H1 (cell line): Measurements from ENCODE around the gene CTDP1. TPM values are rescaled to one million over a fixed set of nuclear protein-coding genes. Genes with fewer than 3 reads are reported as not detected.

ENCODE experiments used
- CTCF ChIA-PET: fragments of 300-600 bp; sonication (Branson Sonifier 250); formaldehyde crosslinking; loops from one replicate; lab custom pipeline; 2021; ENCODE audit not compliant: partially characterized antibody; lab: Charles Lee
- POLR2A ChIA-PET: fragments of 300-600 bp; sonication (Branson Sonifier 250); formaldehyde crosslinking; loops from one replicate; lab custom pipeline; 2021; ENCODE audit warnings: inconsistent platforms; ENCODE audit not compliant: partially characterized antibody; lab: Charles Lee
- DNase-seq, 2 experiments: peaks; one replicate each; pipeline versions ENCODE4 v3.0.0 to v3.0.0-alpha.2; 2010 to 2022; ENCODE audit warnings: low spot score in 2 of 2, low read depth in 1 of 2, mixed read lengths in 1 of 2
- FAIRE-seq: peaks from 2 replicates; lab custom pipeline; 2011; peaks lifted over from hg19 to GRCh38; lab: Jason Lieb, UNC
- H2AFZ ChIP-seq: 2 replicates; pipeline ENCODE4 v1.8.1; 2012; ENCODE audit warnings: low read length, inconsistent platforms
- H2AK5ac ChIP-seq: 2 replicates; pipeline ENCODE4 v1.6.1; 2013; ENCODE audit warnings: low read depth, low read length
- H2BK120ac ChIP-seq: replicated peaks from 2 replicates; pipeline ENCODE3; 2013; ENCODE audit warnings: low read depth, low read length, inconsistent platforms
- H2BK12ac ChIP-seq: 2 replicates; pipeline ENCODE4 v1.6.1; 2013; ENCODE audit warnings: low read depth, low read length
- H2BK15ac ChIP-seq: 2 replicates; pipeline ENCODE4 v1.6.1; 2013; ENCODE audit warnings: low read length
- H2BK20ac ChIP-seq: 2 replicates; pipeline ENCODE4 v1.6.1; 2013; ENCODE audit warnings: low read length
- H2BK5ac ChIP-seq: 2 replicates; pipeline ENCODE4 v1.6.1; 2013; ENCODE audit warnings: low read depth, low read length
- H3K14ac ChIP-seq: 2 replicates; pipeline ENCODE4 v1.6.1; 2013; ENCODE audit warnings: inconsistent platforms; ENCODE audit not compliant: insufficient read length
- H3K18ac ChIP-seq: 2 replicates; pipeline ENCODE4 v1.6.1; 2013; ENCODE audit warnings: low read length; ENCODE audit errors: extremely low read depth
- H3K23ac ChIP-seq: 2 replicates; pipeline ENCODE4 v1.6.1; 2013; ENCODE audit warnings: inconsistent platforms; ENCODE audit not compliant: insufficient read length
- H3K23me2 ChIP-seq: 2 replicates; pipeline ENCODE4 v1.6.1; 2013; ENCODE audit warnings: low read depth, low read length
- H3K27ac ChIP-seq: 2 replicates; pipeline ENCODE4 v1.6.1; 2011; ENCODE audit warnings: low read depth, low read length, inconsistent platforms
- H3K27me3 ChIP-seq, 4 experiments: replicated peaks in 1 of 4; 1 replicate in 1 of 4; 2 replicates in 3 of 4; pipeline versions ENCODE4 v1.6.1 to v1.8.1; 2011 to 2013; ENCODE audit warnings: low read length in 3 of 4, mild to moderate bottlenecking in 3 of 4, inconsistent platforms in 2 of 4, mixed read lengths in 2 of 4, moderate library complexity in 1 of 4; ENCODE audit not compliant: control insufficient read depth in 3 of 4, insufficient read depth in 3 of 4; ENCODE audit errors: extremely low read depth in 1 of 4
- H3K36me3 ChIP-seq, 4 experiments: 2 replicates each; pipeline versions ENCODE4 v1.6.1 to v1.8.1; 2011 to 2013; ENCODE audit warnings: mild to moderate bottlenecking in 4 of 4, low read length in 3 of 4, moderate library complexity in 2 of 4, control low read depth in 1 of 4, inconsistent platforms in 1 of 4; ENCODE audit not compliant: insufficient read depth in 4 of 4, control insufficient read depth in 2 of 4
- H3K4ac ChIP-seq: replicated peaks from 2 replicates; pipeline ENCODE3; 2013; ENCODE audit warnings: low read length, low read depth, mixed read lengths, inconsistent platforms; ENCODE audit not compliant: insufficient read length
- H3K4me1 ChIP-seq, 4 experiments: replicated peaks in 1 of 4; 1 replicate in 1 of 4; 2 replicates in 3 of 4; pipeline versions ENCODE4 v1.6.1 to v1.8.1; 2011 to 2013; ENCODE audit warnings: low read length in 3 of 4, inconsistent platforms in 2 of 4, mixed read lengths in 1 of 4; ENCODE audit not compliant: insufficient read depth in 4 of 4, control insufficient read depth in 3 of 4
- H3K4me2 ChIP-seq, 2 experiments: 2 replicates each; pipeline versions ENCODE4 v1.6.1 to v1.8.1; 2011 to 2013; ENCODE audit warnings: low read depth in 2 of 2, low read length in 2 of 2, control low read depth in 1 of 2, inconsistent platforms in 1 of 2, mild to moderate bottlenecking in 1 of 2; ENCODE audit not compliant: insufficient read depth in 1 of 2
- H3K4me3 ChIP-seq, 4 experiments: fragments of 200-600, 300-600 bp in 1 of 4; sonication (generic), shearing (Covaris generic), sonication (Bioruptor Twin) in 1 of 4; 2 replicates each; pipeline versions ENCODE4 v1.5.1 to v1.8.1; 2011 to 2016; ENCODE audit warnings: low read length in 4 of 4, low read depth in 3 of 4, control low read depth in 2 of 4, inconsistent platforms in 2 of 4, mild to moderate bottlenecking in 2 of 4, mixed read lengths in 1 of 4, moderate library complexity in 1 of 4; ENCODE audit not compliant: insufficient read depth in 2 of 4; ENCODE audit errors: extremely low read depth in 1 of 4
- H3K56ac ChIP-seq: replicated peaks from 2 replicates; pipeline ENCODE3; 2013; ENCODE audit warnings: low read depth, mild to moderate bottlenecking, mixed read lengths, low read length, inconsistent platforms; ENCODE audit not compliant: insufficient read length
- H3K79me1 ChIP-seq: 2 replicates; pipeline ENCODE4 v1.6.1; 2013; ENCODE audit warnings: low read depth, low read length, control low read depth
- H3K79me2 ChIP-seq, 2 experiments: 2 replicates each; pipeline versions ENCODE4 v1.6.1 to v1.8.1; 2012 to 2013; ENCODE audit warnings: low read length in 2 of 2, mild to moderate bottlenecking in 2 of 2, inconsistent platforms in 1 of 2; ENCODE audit not compliant: insufficient read depth in 2 of 2, control insufficient read depth in 1 of 2
- H3K9ac ChIP-seq, 4 experiments: replicated peaks in 1 of 4; 1 replicate in 1 of 4; 2 replicates in 3 of 4; pipeline versions ENCODE4 v1.6.1 to v1.8.1; 2011 to 2013; ENCODE audit warnings: low read depth in 3 of 4, low read length in 3 of 4, control low read depth in 2 of 4, mild to moderate bottlenecking in 2 of 4, moderate library complexity in 2 of 4, inconsistent platforms in 1 of 4; ENCODE audit errors: extremely low read depth in 1 of 4
- H3K9me3 ChIP-seq, 2 experiments: 2 replicates each; pipeline versions ENCODE4 v1.6.1 to v1.8.1; 2012 to 2013; ENCODE audit warnings: mild to moderate bottlenecking in 2 of 2, moderate library complexity in 2 of 2, control low read depth in 1 of 2, inconsistent platforms in 1 of 2, low read depth in 1 of 2, low read length in 1 of 2, mixed read lengths in 1 of 2; ENCODE audit not compliant: insufficient read depth in 2 of 2
- H4K20me1 ChIP-seq, 2 experiments: replicated peaks in 1 of 2; 2 replicates each; pipeline versions ENCODE3 to v1.8.1; 2011 to 2013; ENCODE audit warnings: inconsistent platforms in 2 of 2, low read length in 2 of 2, mild to moderate bottlenecking in 1 of 2; ENCODE audit not compliant: insufficient read depth in 2 of 2, control insufficient read depth in 1 of 2
- H4K5ac ChIP-seq: 2 replicates; pipeline ENCODE4 v1.6.1; 2013; ENCODE audit warnings: low read length, low read depth, mixed read lengths, inconsistent platforms; ENCODE audit not compliant: insufficient read length
- H4K8ac ChIP-seq: 2 replicates; pipeline ENCODE4 v1.8.0; 2013; ENCODE audit warnings: mild to moderate bottlenecking, moderate library complexity, low read length, inconsistent platforms; ENCODE audit not compliant: insufficient read depth; ENCODE audit errors: extremely low read depth
- H4K91ac ChIP-seq: replicated peaks from 2 replicates; pipeline ENCODE3; 2013; ENCODE audit warnings: low read length, mixed read lengths, inconsistent platforms; ENCODE audit not compliant: insufficient read length
- CREB1 ChIP-seq: IDR thresholded peaks from 2 replicates; pipeline ENCODE4 v1.6.1; 2012; ENCODE audit warnings: inconsistent platforms
- KDM1A ChIP-seq: fragments of 200-600, 300-600 bp; sonication (generic); IDR thresholded peaks from 2 replicates; pipeline ENCODE4 v1.7.1; 2016; ENCODE audit warnings: mild to moderate bottlenecking, low read length, borderline replicate concordance
- PHF8 ChIP-seq: fragments of 200-600 bp; sonication (generic); conservative IDR thresholded peaks from 2 replicates; pipeline ENCODE4 v1.7.1; 2012; ENCODE audit warnings: low read depth, mild to moderate bottlenecking, inconsistent platforms, low read length, moderate library complexity
- RNF2 ChIP-seq: fragments of 200-900, 300-1000 bp; sonication (generic); IDR thresholded peaks from 2 replicates; pipeline ENCODE4 v1.7.1; 2016; ENCODE audit warnings: borderline replicate concordance, low read depth, mild to moderate bottlenecking, antibody characterized with exemption, low read length; ENCODE audit not compliant: poor library complexity, severe bottlenecking; ENCODE audit errors: missing control alignments
- YY1 ChIP-seq: IDR thresholded peaks from 2 replicates; pipeline ENCODE4 v1.6.1; 2011; ENCODE audit warnings: low read depth, mild to moderate bottlenecking, low read length
- WGBS, 2 experiments: shearing (Covaris generic) in 1 of 2; methylation state at CpG; one replicate each; pipeline versions ENCODE4 v1.1.6 to v1.1.7; 2013 to 2015; ENCODE audit warnings: low lambda C conversion rate in 2 of 2, mixed read lengths in 2 of 2, inconsistent platforms in 1 of 2, low coverage in 1 of 2, missing lambda C conversion rate in 1 of 2; ENCODE audit not compliant: insufficient replicate concordance in 2 of 2, insufficient coverage in 1 of 2, insufficient read length in 1 of 2; ENCODE audit errors: extremely low coverage in 1 of 2, missing lambda C conversion rate in 1 of 2; 5-methylcytosine and 5-hydroxymethylcytosine counted together
- polyA plus RNA-seq, 7 experiments: library from polyadenylated mRNA; depleted of rRNA in 3 of 7; stranded (reverse) in 5 of 7; unstranded in 2 of 7; fragments of >200 nt in 5 of 7; fragments of 200-250 nt in 2 of 7; gene quantifications; 1 replicate in 5 of 7; 2 replicates in 1 of 7; 4 replicates in 1 of 7; pipeline versions ENCODE4 v1.2.1 to v1.2.3, GENCODE V29; 2011 to 2013; ENCODE audit warnings: missing spikeins in 2 of 7, mixed read lengths in 2 of 7
- total RNA-seq: library from RNA; stranded (reverse); fragmentation: NEBNext Ultra II Directional; extraction: Animal tissue kit (Norgen Biotek cat#: 25700); gene quantifications from 2 replicates; pipeline ENCODE4 v1.2.1, GENCODE V29; 2021
- TF ChIP-seq, protein P1 (sequence below): IDR thresholded peaks from 2 replicates; pipeline ENCODE4 v1.6.1; 2011; ENCODE audit warnings: low read length, improper control_type of control experiment
- TF ChIP-seq, protein P2 (sequence below): IDR thresholded peaks from 2 replicates; pipeline ENCODE4 v1.6.1; 2012; ENCODE audit warnings: inconsistent platforms
- TF ChIP-seq, protein P3 (sequence below): IDR thresholded peaks from 2 replicates; pipeline ENCODE4 v1.6.1; 2011; ENCODE audit warnings: low read depth, mild to moderate bottlenecking, low read length; ENCODE audit not compliant: insufficient read depth
- TF ChIP-seq, protein P4 (sequence below), 3 experiments: IDR thresholded peaks; 1 replicate in 2 of 3; 2 replicates in 1 of 3; pipeline versions ENCODE4 v1.5.1 to v1.6.1; 2011; ENCODE audit warnings: low read length in 3 of 3, mild to moderate bottlenecking in 3 of 3, inconsistent platforms in 2 of 3, low read depth in 1 of 3, moderate library complexity in 1 of 3; ENCODE audit not compliant: insufficient read depth in 1 of 3; ENCODE audit errors: control extremely low read depth in 1 of 3

The CTDP1 gene
- total and polyA plus RNA-seq, 2 of the 8 experiments (the other 6 are each of a cell fraction or from before 2014, with no cell fraction given) = 16.6 to 37.0 TPM

DNA sequence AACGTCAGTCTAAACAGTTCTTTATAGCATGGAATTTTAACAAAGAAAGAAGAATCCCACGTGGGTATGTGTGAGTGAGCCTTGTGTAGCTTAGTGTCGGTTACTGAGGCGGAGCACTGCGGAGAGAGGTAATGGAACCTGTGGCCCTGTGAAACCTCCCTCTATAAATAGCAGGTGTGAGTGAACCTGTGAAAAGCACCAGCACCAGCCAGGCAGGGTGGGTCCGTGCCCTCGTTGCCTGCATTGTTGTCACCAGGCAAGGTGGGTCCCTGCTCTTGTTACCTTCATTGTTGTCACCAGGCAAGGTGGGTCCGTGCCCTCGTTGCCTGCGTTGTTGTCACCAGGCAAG is 4.7 kb downstream of the CTDP1 start:
- Histone ChIP-seq H3K18ac (no peak overlapping the region), H3K4me3 (no peak overlapping the region), H3K9me3 (no peaks in the 10 kb centered on the region), H3K4me2 (no peak overlapping the region), H3K14ac (no peak overlapping the region), H3K23ac (no peak overlapping the region), H3K27ac (no peak overlapping the region), H3K9ac (no peak overlapping the region), H2BK15ac (no peak overlapping the region), H2AK5ac (no peak overlapping the region), H3K27me3 (no peaks in the 10 kb centered on the region), H4K8ac (no peak overlapping the region), H4K20me1 (peaks cover 15 to 38% of the 10 kb centered on the region in 2 experiments), H3K36me3 (no peaks in the 10 kb centered on the region; a peak in 2 of 8 replicates), H3K79me2 (peaks cover 46 to 83% of the 10 kb centered on the region in 2 experiments), H2AFZ (no peak overlapping the region), H3K4me1 (peaks cover 5 to 8% (median 6%) of the 10 kb centered on the region in 4 experiments; a peak in 6 of 7 replicates), H2BK12ac (no peak overlapping the region), H3K23me2 (peaks cover 6% of the 10 kb centered on the region; the same call in 1 of the 2 replicates), H4K5ac (no peak overlapping the region), H2BK5ac (no peak overlapping the region), H3K4ac (no peak overlapping the region), H2BK20ac (no peak overlapping the region), H2BK120ac (no peak overlapping the region), H3K56ac (no peak overlapping the region), H4K91ac (no peak overlapping the region), H3K79me1 (peaks cover 37% of the 10 kb centered on the region)
- ChIA-PET CTCF (no interaction called here), POLR2A (no interaction called here)
- no peak for DNase-seq
- FAIRE-seq = no peak
- WGBS, 2 experiments = 92% methylated on average over 9 of the region's 10 CpGs; no CpG with 5 or more reads in 1 of the 2 experiments
- TF ChIP-seq, protein P1, sequence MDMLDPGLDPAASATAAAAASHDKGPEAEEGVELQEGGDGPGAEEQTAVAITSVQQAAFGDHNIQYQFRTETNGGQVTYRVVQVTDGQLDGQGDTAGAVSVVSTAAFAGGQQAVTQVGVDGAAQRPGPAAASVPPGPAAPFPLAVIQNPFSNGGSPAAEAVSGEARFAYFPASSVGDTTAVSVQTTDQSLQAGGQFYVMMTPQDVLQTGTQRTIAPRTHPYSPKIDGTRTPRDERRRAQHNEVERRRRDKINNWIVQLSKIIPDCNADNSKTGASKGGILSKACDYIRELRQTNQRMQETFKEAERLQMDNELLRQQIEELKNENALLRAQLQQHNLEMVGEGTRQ = no peak
- no peak for TF ChIP-seq PHF8
- TF ChIP-seq CREB1 = no peak
- no peak for TF ChIP-seq RNF2
- no peak for TF ChIP-seq YY1
- TF ChIP-seq, protein P2, sequence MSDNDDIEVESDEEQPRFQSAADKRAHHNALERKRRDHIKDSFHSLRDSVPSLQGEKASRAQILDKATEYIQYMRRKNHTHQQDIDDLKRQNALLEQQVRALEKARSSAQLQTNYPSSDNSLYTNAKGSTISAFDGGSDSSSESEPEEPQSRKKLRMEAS = no peak
- TF ChIP-seq, protein P3, sequence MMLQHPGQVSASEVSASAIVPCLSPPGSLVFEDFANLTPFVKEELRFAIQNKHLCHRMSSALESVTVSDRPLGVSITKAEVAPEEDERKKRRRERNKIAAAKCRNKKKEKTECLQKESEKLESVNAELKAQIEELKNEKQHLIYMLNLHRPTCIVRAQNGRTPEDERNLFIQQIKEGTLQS = no peak
- TF ChIP-seq KDM1A = no peak
- TF ChIP-seq, protein P4, sequence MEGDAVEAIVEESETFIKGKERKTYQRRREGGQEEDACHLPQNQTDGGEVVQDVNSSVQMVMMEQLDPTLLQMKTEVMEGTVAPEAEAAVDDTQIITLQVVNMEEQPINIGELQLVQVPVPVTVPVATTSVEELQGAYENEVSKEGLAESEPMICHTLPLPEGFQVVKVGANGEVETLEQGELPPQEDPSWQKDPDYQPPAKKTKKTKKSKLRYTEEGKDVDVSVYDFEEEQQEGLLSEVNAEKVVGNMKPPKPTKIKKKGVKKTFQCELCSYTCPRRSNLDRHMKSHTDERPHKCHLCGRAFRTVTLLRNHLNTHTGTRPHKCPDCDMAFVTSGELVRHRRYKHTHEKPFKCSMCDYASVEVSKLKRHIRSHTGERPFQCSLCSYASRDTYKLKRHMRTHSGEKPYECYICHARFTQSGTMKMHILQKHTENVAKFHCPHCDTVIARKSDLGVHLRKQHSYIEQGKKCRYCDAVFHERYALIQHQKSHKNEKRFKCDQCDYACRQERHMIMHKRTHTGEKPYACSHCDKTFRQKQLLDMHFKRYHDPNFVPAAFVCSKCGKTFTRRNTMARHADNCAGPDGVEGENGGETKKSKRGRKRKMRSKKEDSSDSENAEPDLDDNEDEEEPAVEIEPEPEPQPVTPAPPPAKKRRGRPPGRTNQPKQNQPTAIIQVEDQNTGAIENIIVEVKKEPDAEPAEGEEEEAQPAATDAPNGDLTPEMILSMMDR (IDR thresholded peaks at IDR 0.05; ENCODE audit: control extremely low read depth in 1 of 3, insufficient read depth in 1 of 3, low read depth in 1 of 3, low read length in 3 of 3) = no peak
